OCI-LY3 (cell line): ENCODE data around the gene HOXA11.

Experiments
- CTCF ChIP-seq: fragments of 200-600, 300-600 bp; sonication (generic); IDR thresholded peaks from 2 replicates; pipeline ENCODE4 v1.5.1; 2014; ENCODE audit warnings: antibody characterized with exemption, low read length, low read depth
- EZH2phosphoT487 ChIP-seq: fragments of 200-600 bp; shearing (Covaris generic); IDR thresholded peaks from 2 replicates; pipeline ENCODE4 v1.6.1; 2018; ENCODE audit warnings: antibody characterized with exemption, mixed run types, low read depth

- no peak for TF ChIP-seq CTCF
- no peak for TF ChIP-seq EZH2phosphoT487
Observed at GRCh38 chr7:27165089-27165995, 19.7 kb downstream of the HOXA11 start, which contains the start of gene HOXA9.
